H1 (cell line): ENCODE results near the gene ADCY9. TPM values are rescaled to one million over a fixed set of nuclear protein-coding genes. Genes with fewer than 3 reads are reported as not detected.

Experiments used
- CTCF ChIA-PET: fragments of 300-600 bp; sonication (Branson Sonifier 250); formaldehyde crosslinking; loops from one replicate; lab custom pipeline; 2021; ENCODE audit not compliant: partially characterized antibody; lab: Charles Lee
- POLR2A ChIA-PET: fragments of 300-600 bp; sonication (Branson Sonifier 250); formaldehyde crosslinking; loops from one replicate; lab custom pipeline; 2021; ENCODE audit warnings: inconsistent platforms; ENCODE audit not compliant: partially characterized antibody; lab: Charles Lee
- DNase-seq, 2 experiments: peaks; one replicate each; pipeline versions ENCODE4 v3.0.0 to v3.0.0-alpha.2; 2010 to 2022; ENCODE audit warnings: low spot score in 2 of 2, low read depth in 1 of 2, mixed read lengths in 1 of 2
- FAIRE-seq: peaks from 2 replicates; lab custom pipeline; 2011; peaks lifted over from hg19 to GRCh38; lab: Jason Lieb, UNC
- H2AFZ ChIP-seq: 2 replicates; pipeline ENCODE4 v1.8.1; 2012; ENCODE audit warnings: low read length, inconsistent platforms
- H2AK5ac ChIP-seq: 2 replicates; pipeline ENCODE4 v1.6.1; 2013; ENCODE audit warnings: low read depth, low read length
- H2BK120ac ChIP-seq: replicated peaks from 2 replicates; pipeline ENCODE3; 2013; ENCODE audit warnings: low read depth, low read length, inconsistent platforms
- H2BK12ac ChIP-seq: 2 replicates; pipeline ENCODE4 v1.6.1; 2013; ENCODE audit warnings: low read depth, low read length
- H2BK15ac ChIP-seq: 2 replicates; pipeline ENCODE4 v1.6.1; 2013; ENCODE audit warnings: low read length
- H2BK20ac ChIP-seq: 2 replicates; pipeline ENCODE4 v1.6.1; 2013; ENCODE audit warnings: low read length
- H2BK5ac ChIP-seq: 2 replicates; pipeline ENCODE4 v1.6.1; 2013; ENCODE audit warnings: low read depth, low read length
- H3K14ac ChIP-seq: 2 replicates; pipeline ENCODE4 v1.6.1; 2013; ENCODE audit warnings: inconsistent platforms; ENCODE audit not compliant: insufficient read length
- H3K18ac ChIP-seq: 2 replicates; pipeline ENCODE4 v1.6.1; 2013; ENCODE audit warnings: low read length; ENCODE audit errors: extremely low read depth
- H3K23ac ChIP-seq: 2 replicates; pipeline ENCODE4 v1.6.1; 2013; ENCODE audit warnings: inconsistent platforms; ENCODE audit not compliant: insufficient read length
- H3K23me2 ChIP-seq: 2 replicates; pipeline ENCODE4 v1.6.1; 2013; ENCODE audit warnings: low read depth, low read length
- H3K27ac ChIP-seq: 2 replicates; pipeline ENCODE4 v1.6.1; 2011; ENCODE audit warnings: low read depth, low read length, inconsistent platforms
- H3K27me3 ChIP-seq, 4 experiments: replicated peaks in 1 of 4; 1 replicate in 1 of 4; 2 replicates in 3 of 4; pipeline versions ENCODE4 v1.6.1 to v1.8.1; 2011 to 2013; ENCODE audit warnings: low read length in 3 of 4, mild to moderate bottlenecking in 3 of 4, inconsistent platforms in 2 of 4, mixed read lengths in 2 of 4, moderate library complexity in 1 of 4; ENCODE audit not compliant: control insufficient read depth in 3 of 4, insufficient read depth in 3 of 4; ENCODE audit errors: extremely low read depth in 1 of 4
- H3K36me3 ChIP-seq, 4 experiments: 2 replicates each; pipeline versions ENCODE4 v1.6.1 to v1.8.1; 2011 to 2013; ENCODE audit warnings: mild to moderate bottlenecking in 4 of 4, low read length in 3 of 4, moderate library complexity in 2 of 4, control low read depth in 1 of 4, inconsistent platforms in 1 of 4; ENCODE audit not compliant: insufficient read depth in 4 of 4, control insufficient read depth in 2 of 4
- H3K4ac ChIP-seq: replicated peaks from 2 replicates; pipeline ENCODE3; 2013; ENCODE audit warnings: low read length, low read depth, mixed read lengths, inconsistent platforms; ENCODE audit not compliant: insufficient read length
- H3K4me1 ChIP-seq, 4 experiments: replicated peaks in 1 of 4; 1 replicate in 1 of 4; 2 replicates in 3 of 4; pipeline versions ENCODE4 v1.6.1 to v1.8.1; 2011 to 2013; ENCODE audit warnings: low read length in 3 of 4, inconsistent platforms in 2 of 4, mixed read lengths in 1 of 4; ENCODE audit not compliant: insufficient read depth in 4 of 4, control insufficient read depth in 3 of 4
- H3K4me2 ChIP-seq, 2 experiments: 2 replicates each; pipeline versions ENCODE4 v1.6.1 to v1.8.1; 2011 to 2013; ENCODE audit warnings: low read depth in 2 of 2, low read length in 2 of 2, control low read depth in 1 of 2, inconsistent platforms in 1 of 2, mild to moderate bottlenecking in 1 of 2; ENCODE audit not compliant: insufficient read depth in 1 of 2
- H3K4me3 ChIP-seq, 4 experiments: fragments of 200-600, 300-600 bp in 1 of 4; sonication (generic), shearing (Covaris generic), sonication (Bioruptor Twin) in 1 of 4; 2 replicates each; pipeline versions ENCODE4 v1.5.1 to v1.8.1; 2011 to 2016; ENCODE audit warnings: low read length in 4 of 4, low read depth in 3 of 4, control low read depth in 2 of 4, inconsistent platforms in 2 of 4, mild to moderate bottlenecking in 2 of 4, mixed read lengths in 1 of 4, moderate library complexity in 1 of 4; ENCODE audit not compliant: insufficient read depth in 2 of 4; ENCODE audit errors: extremely low read depth in 1 of 4
- H3K56ac ChIP-seq: replicated peaks from 2 replicates; pipeline ENCODE3; 2013; ENCODE audit warnings: low read depth, mild to moderate bottlenecking, mixed read lengths, low read length, inconsistent platforms; ENCODE audit not compliant: insufficient read length
- H3K79me1 ChIP-seq: 2 replicates; pipeline ENCODE4 v1.6.1; 2013; ENCODE audit warnings: low read depth, low read length, control low read depth
- H3K79me2 ChIP-seq, 2 experiments: 2 replicates each; pipeline versions ENCODE4 v1.6.1 to v1.8.1; 2012 to 2013; ENCODE audit warnings: low read length in 2 of 2, mild to moderate bottlenecking in 2 of 2, inconsistent platforms in 1 of 2; ENCODE audit not compliant: insufficient read depth in 2 of 2, control insufficient read depth in 1 of 2
- H3K9ac ChIP-seq, 4 experiments: replicated peaks in 1 of 4; 1 replicate in 1 of 4; 2 replicates in 3 of 4; pipeline versions ENCODE4 v1.6.1 to v1.8.1; 2011 to 2013; ENCODE audit warnings: low read depth in 3 of 4, low read length in 3 of 4, control low read depth in 2 of 4, mild to moderate bottlenecking in 2 of 4, moderate library complexity in 2 of 4, inconsistent platforms in 1 of 4; ENCODE audit errors: extremely low read depth in 1 of 4
- H3K9me3 ChIP-seq, 2 experiments: 2 replicates each; pipeline versions ENCODE4 v1.6.1 to v1.8.1; 2012 to 2013; ENCODE audit warnings: mild to moderate bottlenecking in 2 of 2, moderate library complexity in 2 of 2, control low read depth in 1 of 2, inconsistent platforms in 1 of 2, low read depth in 1 of 2, low read length in 1 of 2, mixed read lengths in 1 of 2; ENCODE audit not compliant: insufficient read depth in 2 of 2
- H4K20me1 ChIP-seq, 2 experiments: replicated peaks in 1 of 2; 2 replicates each; pipeline versions ENCODE3 to v1.8.1; 2011 to 2013; ENCODE audit warnings: inconsistent platforms in 2 of 2, low read length in 2 of 2, mild to moderate bottlenecking in 1 of 2; ENCODE audit not compliant: insufficient read depth in 2 of 2, control insufficient read depth in 1 of 2
- H4K5ac ChIP-seq: 2 replicates; pipeline ENCODE4 v1.6.1; 2013; ENCODE audit warnings: low read length, low read depth, mixed read lengths, inconsistent platforms; ENCODE audit not compliant: insufficient read length
- H4K8ac ChIP-seq: 2 replicates; pipeline ENCODE4 v1.8.0; 2013; ENCODE audit warnings: mild to moderate bottlenecking, moderate library complexity, low read length, inconsistent platforms; ENCODE audit not compliant: insufficient read depth; ENCODE audit errors: extremely low read depth
- H4K91ac ChIP-seq: replicated peaks from 2 replicates; pipeline ENCODE3; 2013; ENCODE audit warnings: low read length, mixed read lengths, inconsistent platforms; ENCODE audit not compliant: insufficient read length
- ASH2L ChIP-seq: fragments of 200-600, 300-600 bp; sonication (generic); IDR thresholded peaks from one replicate; pipeline ENCODE4 v1.7.1; 2017; ENCODE audit warnings: low read length
- CHD1 ChIP-seq: IDR thresholded peaks from 2 replicates; pipeline ENCODE4 v1.6.1; 2012; ENCODE audit warnings: low read depth, low read length, improper control_type of control experiment
- CREB1 ChIP-seq: IDR thresholded peaks from 2 replicates; pipeline ENCODE4 v1.6.1; 2012; ENCODE audit warnings: inconsistent platforms
- CTBP2 ChIP-seq: IDR thresholded peaks from 2 replicates; pipeline ENCODE4 v1.7.0; 2011; ENCODE audit warnings: borderline replicate concordance, mild to moderate bottlenecking, moderate library complexity, mixed read lengths, low read length; ENCODE audit not compliant: insufficient read depth, insufficient read length
- EZH2 ChIP-seq: fragments of 200-600 bp; sonication (generic); IDR thresholded peaks from 2 replicates; pipeline ENCODE4 v1.7.1; 2012; ENCODE audit warnings: low read depth, mild to moderate bottlenecking, moderate library complexity, low read length, inconsistent platforms; ENCODE audit not compliant: severe bottlenecking
- GABPA ChIP-seq: IDR thresholded peaks from 2 replicates; pipeline ENCODE4 v1.6.1; 2011; ENCODE audit warnings: mild to moderate bottlenecking, low read length, moderate library complexity, borderline replicate concordance; ENCODE audit not compliant: insufficient read depth
- GTF2F1 ChIP-seq: IDR thresholded peaks from 2 replicates; pipeline ENCODE4 v1.6.1; 2012; ENCODE audit warnings: low read depth, low read length, improper control_type of control experiment, borderline replicate concordance
- HDAC6 ChIP-seq: IDR thresholded peaks from one replicate; pipeline ENCODE4 v1.7.1; 2012; ENCODE audit warnings: low read depth, mild to moderate bottlenecking, inconsistent platforms, low read length, moderate library complexity
- KDM1A ChIP-seq: fragments of 200-600, 300-600 bp; sonication (generic); IDR thresholded peaks from 2 replicates; pipeline ENCODE4 v1.7.1; 2016; ENCODE audit warnings: mild to moderate bottlenecking, low read length, borderline replicate concordance
- SP4 ChIP-seq: IDR thresholded peaks from 2 replicates; pipeline ENCODE4 v1.6.1; 2012; ENCODE audit warnings: low read length, inconsistent platforms
- SUZ12 ChIP-seq: fragments of 200-600 bp; sonication (generic); IDR thresholded peaks from 2 replicates; pipeline ENCODE4 v1.6.1; 2012; ENCODE audit warnings: mild to moderate bottlenecking, inconsistent platforms, low read length, moderate library complexity, mixed read lengths
- TEAD4 ChIP-seq: IDR thresholded peaks from 2 replicates; pipeline ENCODE4 v1.6.1; 2012; ENCODE audit warnings: low read depth, low read length, inconsistent platforms, mixed read lengths
- WGBS, 2 experiments: shearing (Covaris generic) in 1 of 2; methylation state at CpG; one replicate each; pipeline versions ENCODE4 v1.1.6 to v1.1.7; 2013 to 2015; ENCODE audit warnings: low lambda C conversion rate in 2 of 2, mixed read lengths in 2 of 2, inconsistent platforms in 1 of 2, low coverage in 1 of 2, missing lambda C conversion rate in 1 of 2; ENCODE audit not compliant: insufficient replicate concordance in 2 of 2, insufficient coverage in 1 of 2, insufficient read length in 1 of 2; ENCODE audit errors: extremely low coverage in 1 of 2, missing lambda C conversion rate in 1 of 2; 5-methylcytosine and 5-hydroxymethylcytosine counted together
- polyA plus RNA-seq, 7 experiments: library from polyadenylated mRNA; depleted of rRNA in 3 of 7; stranded (reverse) in 5 of 7; unstranded in 2 of 7; fragments of >200 nt in 5 of 7; fragments of 200-250 nt in 2 of 7; gene quantifications; 1 replicate in 5 of 7; 2 replicates in 1 of 7; 4 replicates in 1 of 7; pipeline versions ENCODE4 v1.2.1 to v1.2.3, GENCODE V29; 2011 to 2013; ENCODE audit warnings: missing spikeins in 2 of 7, mixed read lengths in 2 of 7
- total RNA-seq: library from RNA; stranded (reverse); fragmentation: NEBNext Ultra II Directional; extraction: Animal tissue kit (Norgen Biotek cat#: 25700); gene quantifications from 2 replicates; pipeline ENCODE4 v1.2.1, GENCODE V29; 2021

ADCY9 gene
- total and polyA plus RNA-seq, 2 of the 8 experiments (the other 6 are each of a cell fraction or from before 2014, with no cell fraction given), result 5.4 to 13.1 TPM

DNA sequence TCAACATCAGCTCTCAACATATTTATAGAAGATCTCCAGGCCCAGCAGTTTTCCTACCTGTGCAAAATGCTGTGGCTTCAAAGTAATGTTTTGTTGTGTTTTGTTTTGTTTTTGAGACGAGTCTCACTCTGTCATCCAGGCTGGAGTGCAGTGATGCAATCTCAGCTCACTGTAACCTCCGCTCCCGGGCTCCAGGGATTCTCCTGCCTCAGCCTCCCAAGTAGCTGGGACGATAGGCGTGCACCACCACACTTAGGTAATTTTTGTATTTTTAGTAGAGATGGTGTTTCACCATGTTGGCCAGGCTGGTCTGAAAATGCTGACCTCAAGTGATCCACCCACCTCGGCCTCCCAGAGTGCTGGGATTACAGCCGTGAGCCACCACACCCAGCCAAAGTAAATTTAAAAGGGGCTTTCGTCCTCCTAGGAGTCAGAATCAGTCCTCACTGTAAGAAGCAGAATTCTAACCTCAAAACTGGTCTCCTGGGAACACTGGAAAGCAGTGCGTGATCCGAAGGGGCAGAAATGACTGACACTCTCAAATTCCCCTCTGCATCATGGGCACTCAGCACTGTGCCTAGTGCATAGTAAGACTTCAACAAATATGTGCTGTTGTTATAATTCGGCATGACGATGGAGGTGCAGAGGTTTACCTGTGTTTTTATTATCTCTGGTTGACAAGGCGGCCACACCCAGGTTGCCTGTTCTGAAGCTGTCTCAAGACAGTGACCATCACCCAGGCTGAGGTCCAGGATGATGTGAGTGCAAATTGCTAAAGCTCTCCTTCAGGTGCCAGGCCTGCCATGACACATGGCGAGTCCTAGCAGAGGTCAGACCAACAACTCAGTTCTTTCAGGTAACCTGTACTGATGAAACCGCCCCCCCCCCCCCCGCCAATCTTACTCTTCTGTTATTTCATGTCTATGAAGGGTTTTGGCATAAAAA, 59.8 kb downstream of the ADCY9 start:
- no peak overlapping the region for H2AK5ac ChIP-seq
- no peaks in the 10 kb centered on the region for H3K27me3 ChIP-seq
- 83% methylated on average over 14 of the region's 16 CpGs; no CpG with 5 or more reads in 1 of the 2 experiments for WGBS, 2 experiments
- H3K79me2 ChIP-seq, result no peaks in the 10 kb centered on the region
- no peak overlapping the region for H3K56ac ChIP-seq
- H2BK20ac ChIP-seq, result no peak overlapping the region
- no peak overlapping the region for H3K23ac ChIP-seq
- H3K36me3 ChIP-seq, result no peaks in the 10 kb centered on the region
- ChIA-PET POLR2A (interaction anchor here (0.6 kb wide), 1 partner anchor 12 kb away, joined by 3 read pairs; no protein-coding TSS in a partner anchor), CTCF (interaction anchor here (0.6 to 1.0 kb wide), 4 partner anchors 32 to 661 kb away, joined by 3 read pairs; no protein-coding TSS in a partner anchor)
- H3K18ac ChIP-seq, result no peak overlapping the region
- peaks cover 0 to 3% (median 1%) of the 10 kb centered on the region in 4 experiments; a peak in 2 of 7 replicates for H3K4me1 ChIP-seq
- no peak overlapping the region for H3K14ac ChIP-seq
- no peak overlapping the region for H3K4me2 ChIP-seq
- H3K9ac ChIP-seq, result no peak overlapping the region
- H2BK15ac ChIP-seq, result no peak overlapping the region
- no peak for FAIRE-seq
- H3K23me2 ChIP-seq, result no peaks in the 10 kb centered on the region
- H3K4me3 ChIP-seq, result no peak overlapping the region
- no peak overlapping the region; the same call in 1 of the 2 replicates for H2BK12ac ChIP-seq
- no peak overlapping the region for H2BK5ac ChIP-seq
- H3K4ac ChIP-seq, result no peak overlapping the region
- H3K27ac ChIP-seq, result no peak overlapping the region
- no peak overlapping the region for H2AFZ ChIP-seq
- DNase-seq, result no peak
- no peak overlapping the region for H2BK120ac ChIP-seq
- no peaks in the 10 kb centered on the region for H3K79me1 ChIP-seq
- no peak overlapping the region for H4K5ac ChIP-seq
- H4K20me1 ChIP-seq, result no peaks in the 10 kb centered on the region
- H4K91ac ChIP-seq, result no peak overlapping the region
- H4K8ac ChIP-seq, result no peak overlapping the region
- no peaks in the 10 kb centered on the region for H3K9me3 ChIP-seq
- no peak for TF ChIP-seq TEAD4
- no peak for TF ChIP-seq ASH2L
- no peak for TF ChIP-seq SP4
- no peak for TF ChIP-seq CHD1
- TF ChIP-seq CREB1, result no peak
- no peak for TF ChIP-seq CTBP2
- no peak for TF ChIP-seq EZH2
- no peak for TF ChIP-seq GTF2F1
- TF ChIP-seq SUZ12, result no peak
- no peak for TF ChIP-seq KDM1A
- TF ChIP-seq HDAC6, result no peak
- no peak for TF ChIP-seq GABPA
